ENCODE measurements around the gene MYO7B. TPM values are rescaled to one million over a fixed set of nuclear protein-coding genes. Genes with fewer than 3 reads are reported as not detected.

Gene MYO7B
- total RNA-seq, 1 experiment from 2014 or later, result 1.1 TPM

DNA sequence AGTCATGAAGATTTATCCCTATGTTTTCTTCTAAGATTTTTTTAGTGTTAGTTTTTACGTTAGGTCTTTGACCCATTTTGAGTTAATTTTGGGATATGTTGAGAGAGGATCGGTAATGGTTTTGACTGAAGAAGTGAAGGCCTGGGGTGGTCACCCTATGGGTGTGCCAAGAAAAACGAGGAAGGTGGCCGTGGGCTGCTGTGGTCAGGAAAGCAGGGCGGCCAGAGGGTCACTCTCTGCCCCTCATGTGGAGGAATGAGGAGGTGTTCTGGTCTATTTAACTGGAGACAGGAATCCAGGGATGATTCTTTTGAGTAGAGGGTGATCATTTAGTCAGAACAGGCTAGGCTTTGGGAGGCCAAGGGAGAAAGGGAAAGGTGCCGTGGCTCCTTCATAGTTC is 50.7 kb downstream of the MYO7B start:
- no peak for DNase-seq (ENCODE audit: low read depth)

DNA sequence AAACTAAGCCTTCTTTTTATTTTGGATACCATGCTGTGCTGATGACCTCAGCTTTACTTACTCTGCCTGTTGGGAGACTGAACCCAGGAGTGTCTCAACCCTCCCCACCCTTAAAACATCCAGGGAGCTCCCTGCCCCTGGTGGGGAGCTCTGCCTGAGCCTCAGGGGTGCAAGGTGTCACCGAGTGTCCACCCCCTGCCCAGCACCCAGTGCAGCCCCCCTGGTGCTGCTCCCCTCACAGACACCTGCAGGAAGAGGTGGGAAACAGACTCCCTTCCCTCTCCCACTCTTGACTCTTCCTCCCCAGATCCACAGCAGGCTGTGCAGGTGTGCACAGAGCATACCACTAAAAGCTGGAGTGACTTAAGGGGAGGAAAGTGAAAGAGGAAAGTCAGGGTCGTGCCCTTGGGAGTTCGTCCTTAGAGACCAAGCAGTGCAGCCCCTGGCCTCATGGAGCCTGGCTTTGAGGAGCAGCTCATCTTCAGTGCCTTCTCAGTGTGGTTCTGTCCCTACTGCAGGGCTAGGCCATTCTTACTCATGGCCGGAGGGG is 51.3 kb downstream of the MYO7B start:
- no peak for DNase-seq (ENCODE audit: low read depth)

DNA sequence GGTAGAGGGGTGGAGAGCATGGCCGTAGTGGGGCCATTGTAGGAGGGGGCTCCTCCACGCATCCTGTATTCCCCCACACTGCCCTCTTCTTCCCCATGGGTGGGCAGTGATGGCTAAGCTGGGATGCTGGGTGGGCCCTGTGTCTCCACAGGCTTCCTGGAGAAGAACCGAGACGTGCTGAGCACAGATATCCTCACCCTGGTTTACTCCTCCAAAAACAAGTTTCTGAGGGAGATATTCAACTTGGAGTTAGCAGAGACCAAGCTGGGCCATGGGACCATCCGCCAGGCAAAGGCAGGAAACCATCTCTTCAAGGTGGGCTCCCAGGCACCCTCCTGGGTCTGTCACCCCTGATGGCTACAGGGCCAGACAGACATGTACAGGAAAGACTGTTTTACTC is 52.8 kb downstream of the MYO7B start:
- no peak for DNase-seq (ENCODE audit: low read depth)

DNA sequence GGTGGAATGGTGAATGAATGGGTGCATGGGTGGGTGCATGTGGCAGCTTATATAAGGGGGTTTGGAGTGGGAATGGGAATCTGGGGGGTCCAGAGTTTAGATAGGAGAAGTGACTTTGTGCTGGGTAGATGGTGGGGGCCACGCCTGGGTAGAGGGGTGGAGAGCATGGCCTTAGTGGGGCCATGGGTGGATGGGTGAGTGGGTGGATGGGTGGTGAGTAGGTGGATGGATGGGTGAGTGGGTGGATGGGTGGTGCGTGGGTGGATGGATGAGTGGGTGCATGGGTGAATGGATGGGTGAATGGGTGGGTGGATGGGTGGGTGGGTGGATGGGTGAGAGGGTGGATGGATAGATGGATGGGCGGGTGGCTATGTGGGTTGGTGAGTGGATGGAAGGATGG is 53.9 kb downstream of the MYO7B start:
- no peak for DNase-seq (ENCODE audit: low read depth)

DNA sequence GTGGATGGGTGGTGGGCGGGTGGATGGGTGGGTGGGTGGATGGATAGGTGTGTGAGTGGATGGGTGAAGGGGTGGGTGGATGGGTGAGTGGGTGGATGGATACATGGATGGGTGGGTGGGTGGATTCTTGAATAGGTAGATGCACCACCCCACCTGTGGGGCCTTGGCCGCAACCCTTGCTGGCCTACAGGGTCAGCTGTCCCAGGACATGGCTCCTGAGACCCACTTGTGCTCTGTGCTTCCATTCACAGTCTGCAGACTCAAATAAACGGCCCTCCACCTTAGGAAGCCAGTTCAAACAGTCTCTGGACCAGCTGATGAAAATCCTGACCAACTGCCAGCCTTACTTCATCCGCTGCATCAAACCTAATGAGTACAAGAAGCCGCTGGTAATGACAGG is 54.4 kb downstream of the MYO7B start:
- DNase-seq (ENCODE audit: low read depth), result no peak

DNA sequence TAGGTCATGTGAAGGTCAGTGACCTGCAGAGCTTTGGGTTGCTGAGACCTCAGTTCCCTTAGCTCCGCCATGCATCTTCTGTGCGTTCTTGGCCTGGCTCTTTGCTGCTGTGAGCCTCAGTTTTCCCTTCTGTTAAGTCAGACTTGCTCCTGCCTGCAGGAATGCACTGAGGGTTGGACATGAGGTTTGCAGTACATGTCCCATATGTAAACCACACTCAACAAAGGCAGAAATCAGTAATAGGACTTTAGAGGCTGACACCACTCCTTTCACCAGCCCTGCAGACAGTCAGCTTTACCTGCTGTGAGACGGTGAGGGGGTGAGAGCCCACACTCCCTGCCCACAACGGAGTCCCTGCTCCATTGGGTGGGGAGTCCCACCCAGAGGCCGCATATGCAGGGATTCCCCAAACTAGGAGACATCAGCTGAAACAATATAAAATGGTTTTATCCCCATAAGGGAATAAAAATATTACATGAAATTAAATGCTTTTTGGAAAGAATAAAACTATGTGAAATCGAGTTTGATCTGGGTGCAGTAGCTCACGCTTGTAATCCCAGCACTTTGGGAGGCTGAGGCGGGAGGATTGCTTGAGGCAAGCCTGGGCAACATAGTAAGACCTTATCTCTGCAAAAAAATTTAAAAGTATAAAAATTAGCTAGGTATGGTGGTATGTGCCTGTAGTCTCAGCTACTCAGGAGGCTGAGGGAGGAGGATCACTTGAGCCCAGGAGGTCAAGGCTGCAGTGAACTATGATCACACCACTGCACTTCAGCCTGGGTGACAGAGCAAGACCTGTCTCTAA is 55.1 kb downstream of the MYO7B start:
- no peak for DNase-seq (ENCODE audit: low read depth)

DNA sequence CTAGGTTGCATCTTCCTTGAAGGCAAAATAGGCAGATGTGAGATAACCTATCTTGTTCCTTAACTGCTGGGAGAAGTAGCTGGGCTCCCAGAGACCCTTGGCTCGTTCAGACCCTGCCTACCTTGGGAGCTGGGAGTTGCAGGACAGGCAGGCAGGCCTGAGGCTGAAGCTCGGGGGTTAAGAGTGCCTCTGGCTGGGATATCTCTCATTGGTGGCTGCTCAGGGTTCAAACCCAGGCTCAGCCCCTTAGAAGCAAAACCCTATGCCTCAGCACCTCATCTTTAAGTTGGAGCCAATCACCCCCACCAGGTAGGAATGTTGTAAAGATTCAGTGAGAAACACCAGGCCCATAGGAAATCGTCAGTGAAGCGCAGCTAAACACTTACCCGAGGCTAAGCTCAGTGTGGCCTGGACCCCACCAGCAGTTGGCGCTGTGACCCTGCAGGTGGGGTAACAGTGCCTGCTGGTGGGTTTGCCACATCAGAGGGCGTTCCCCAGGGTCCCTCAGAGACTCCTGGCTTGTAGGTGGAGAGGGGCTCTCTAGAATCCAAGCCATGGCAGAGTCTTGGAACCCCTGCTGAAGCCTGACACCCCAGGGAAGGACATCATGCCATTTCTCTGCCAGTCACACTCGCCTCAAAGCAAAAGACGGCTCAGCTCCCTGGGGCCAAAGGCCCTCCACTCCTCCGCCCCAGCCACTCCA is 55.9 kb downstream of the MYO7B start:
- peak; percentile 44 for DNase-seq (ENCODE audit: low read depth)

DNA sequence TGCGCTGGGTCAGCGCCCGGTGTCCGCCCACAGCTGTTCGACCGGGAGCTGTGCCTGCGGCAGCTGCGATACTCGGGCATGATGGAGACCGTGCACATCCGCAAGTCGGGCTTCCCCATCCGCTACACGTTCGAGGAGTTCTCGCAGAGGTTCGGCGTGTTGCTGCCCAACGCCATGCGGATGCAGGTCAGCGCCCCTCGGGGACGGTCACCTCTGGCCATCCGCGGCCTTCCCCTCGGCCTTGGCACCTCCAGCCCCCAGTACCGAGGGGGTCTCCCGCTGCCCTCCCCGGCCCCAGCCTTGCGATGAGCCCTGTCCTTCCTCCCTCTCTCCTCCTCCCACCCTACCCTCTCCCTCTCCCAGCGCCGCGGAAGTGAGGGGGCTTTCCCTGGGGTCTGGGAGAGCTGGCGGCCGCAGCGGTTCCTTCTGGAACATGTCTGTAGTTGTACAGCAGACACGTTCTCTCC is 57.3 kb downstream of the MYO7B start:
- no peak for DNase-seq (ENCODE audit: low read depth)

DNA sequence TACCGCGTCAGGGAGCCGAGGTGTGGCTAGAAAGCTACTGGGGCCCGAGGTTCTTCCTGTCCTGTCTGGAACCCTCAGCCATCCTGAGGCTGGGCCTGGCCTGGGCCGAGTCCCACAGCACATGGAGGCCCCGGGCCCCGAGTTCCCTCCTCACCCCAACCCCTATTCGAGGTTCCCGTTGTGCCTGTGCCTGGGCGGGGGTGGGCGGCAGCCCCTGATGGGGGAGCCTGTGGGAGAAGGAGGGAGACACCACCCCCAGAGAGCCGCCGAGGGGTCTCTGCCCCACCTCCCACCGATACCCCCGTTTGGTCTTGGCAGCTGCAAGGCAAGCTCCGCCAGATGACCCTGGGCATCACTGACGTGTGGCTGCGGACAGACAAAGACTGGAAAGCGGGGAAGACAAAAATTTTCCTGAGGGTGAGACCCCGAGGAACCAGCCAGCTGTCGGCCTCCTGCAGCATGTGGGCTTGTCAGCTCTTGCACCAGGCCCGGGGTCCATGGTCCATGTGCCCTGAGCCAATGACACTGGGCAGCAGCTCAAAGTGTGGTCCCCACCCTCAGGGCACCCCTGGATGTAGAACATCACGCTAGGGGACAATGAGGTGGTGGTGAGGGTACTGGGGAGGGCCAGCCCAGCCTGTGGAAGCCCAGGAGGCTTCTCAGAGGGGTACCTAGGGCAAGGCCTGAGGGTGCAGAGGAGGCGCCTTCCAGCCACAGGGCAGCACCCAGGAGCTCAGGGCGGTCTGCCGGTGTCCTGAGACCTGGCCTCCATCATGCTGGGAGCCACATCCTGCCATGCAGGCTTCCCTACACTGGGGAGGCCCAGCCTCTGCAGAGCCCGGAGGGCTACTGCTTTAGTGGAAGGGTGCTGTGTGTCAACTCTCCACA is 58.0 kb downstream of the MYO7B start:
- DNase-seq (ENCODE audit: low read depth), result no peak

DNA sequence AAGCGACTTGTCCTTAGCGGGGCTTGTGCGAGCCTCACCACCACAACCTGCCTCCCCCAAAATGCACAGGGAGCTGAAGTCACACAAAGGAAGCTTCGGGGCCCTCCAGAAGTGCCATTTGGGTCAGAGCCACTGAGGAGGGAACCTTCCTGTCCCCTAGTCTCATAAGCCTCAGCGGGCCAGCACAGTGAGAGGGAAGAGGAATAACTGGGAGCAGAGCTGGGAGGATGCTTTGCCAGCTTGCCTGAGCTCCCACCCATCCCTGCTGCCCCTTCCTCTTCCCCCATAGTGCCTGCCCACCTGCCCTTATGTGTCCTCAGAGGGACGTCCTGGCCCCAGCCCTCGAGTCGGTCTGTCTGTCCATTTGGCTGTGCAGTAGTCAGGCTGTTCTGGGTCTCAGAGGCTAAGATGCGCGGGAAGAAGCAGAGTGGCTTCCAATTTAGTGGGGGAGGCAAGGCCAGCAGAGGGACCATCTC is 58.7 kb downstream of the MYO7B start:
- no peak for DNase-seq (ENCODE audit: low read depth)

DNA sequence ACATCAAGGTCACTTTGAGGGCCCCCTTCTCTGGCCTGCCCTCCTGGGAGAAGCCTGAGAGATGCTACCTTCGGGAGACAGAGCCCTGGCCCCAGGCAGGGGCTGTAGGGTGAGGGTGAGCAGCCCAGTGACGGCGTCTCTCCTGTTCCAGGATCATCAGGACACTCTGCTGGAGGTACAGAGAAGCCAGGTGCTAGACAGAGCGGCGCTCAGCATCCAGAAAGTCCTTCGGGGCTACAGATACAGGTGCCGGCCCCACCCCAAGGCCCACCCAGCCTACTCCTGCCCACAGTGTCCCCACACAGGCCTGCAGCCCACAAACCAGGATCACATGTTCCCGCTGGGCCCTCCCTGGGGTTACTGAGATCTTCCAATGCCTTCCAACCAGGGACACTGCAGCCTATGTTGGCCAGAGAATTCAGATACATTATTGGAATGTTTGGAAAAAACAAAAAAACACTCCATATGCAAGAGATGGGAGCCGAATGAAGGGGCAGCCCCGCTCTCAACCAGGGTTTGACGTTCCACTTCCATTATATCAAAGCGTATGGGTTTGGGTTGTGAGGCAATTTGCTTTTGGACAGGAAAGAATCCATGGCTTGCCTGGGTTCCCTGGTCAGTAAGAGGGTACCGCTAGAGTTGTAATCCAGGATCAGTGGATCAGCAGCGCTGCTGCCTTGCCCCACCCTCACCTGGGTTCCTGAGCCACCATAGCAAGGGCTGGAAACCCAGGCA is 61.0 kb downstream of the MYO7B start:
- DNase-seq (ENCODE audit: low read depth), result no peak

DNA sequence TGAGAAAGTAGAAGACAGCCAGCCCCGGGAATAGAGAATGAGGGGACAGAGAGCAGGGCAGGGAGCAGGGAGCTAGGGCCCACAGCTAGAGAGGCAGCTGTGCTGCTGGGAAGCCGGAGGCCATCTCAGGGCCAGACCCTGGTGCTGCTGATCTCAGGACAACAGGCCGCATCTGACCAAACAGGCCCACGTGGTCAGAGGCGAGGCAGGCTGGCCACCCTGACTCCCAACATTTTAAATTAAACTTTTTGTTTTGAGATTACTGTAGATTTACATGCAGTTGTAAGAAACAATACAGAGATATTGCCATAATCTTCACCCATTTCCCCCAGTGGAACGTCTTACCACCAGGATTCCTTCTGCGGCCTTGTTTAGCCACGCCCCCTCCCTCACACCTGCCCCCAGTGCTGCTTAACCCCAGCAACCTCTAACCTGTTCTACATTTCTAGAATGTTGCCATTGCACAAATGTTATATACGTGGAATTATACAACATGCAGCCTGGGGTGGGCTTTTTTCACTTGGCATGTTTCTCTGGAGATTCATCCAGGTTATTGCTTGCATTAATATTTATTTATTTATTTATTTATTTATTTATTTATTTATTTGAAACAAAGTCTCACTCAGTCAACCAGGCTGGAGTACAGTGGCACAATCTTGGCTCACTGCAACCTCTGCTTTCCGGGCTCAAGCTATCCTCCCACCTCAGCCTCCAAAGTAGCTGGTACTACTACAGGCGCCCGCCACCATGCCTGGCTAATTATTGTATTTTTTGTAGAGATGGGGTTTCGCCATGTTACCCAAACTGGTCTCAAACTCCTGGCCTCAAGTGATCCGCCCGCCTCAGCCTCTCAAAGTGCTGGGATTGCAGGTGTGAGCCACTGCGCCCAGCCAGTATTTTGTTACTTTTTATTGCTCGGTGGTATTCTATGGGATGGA is 61.8 kb downstream of the MYO7B start:
- DNase-seq (ENCODE audit: low read depth), result no peak

DNA sequence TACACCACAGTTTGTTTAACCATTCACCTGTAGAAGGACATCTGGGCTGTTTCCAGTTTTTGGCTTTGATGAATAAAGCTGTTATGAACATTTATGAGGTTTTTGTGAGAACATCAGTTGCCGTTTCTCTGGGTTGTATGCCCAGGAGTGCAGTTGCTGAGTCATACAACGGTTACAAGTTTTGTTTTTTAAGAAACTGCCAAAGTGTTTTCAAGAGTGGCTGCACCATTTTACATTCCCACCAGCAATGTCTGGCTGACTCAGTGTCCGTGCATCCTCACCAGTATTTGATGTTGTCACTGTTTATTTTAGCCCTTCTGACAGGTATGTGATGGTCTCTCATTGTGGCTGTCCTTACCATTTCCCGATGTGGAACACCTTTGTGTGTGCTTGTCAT is 62.5 kb downstream of the MYO7B start:
- DNase-seq (ENCODE audit: low read depth), result peak; percentile 42

DNA sequence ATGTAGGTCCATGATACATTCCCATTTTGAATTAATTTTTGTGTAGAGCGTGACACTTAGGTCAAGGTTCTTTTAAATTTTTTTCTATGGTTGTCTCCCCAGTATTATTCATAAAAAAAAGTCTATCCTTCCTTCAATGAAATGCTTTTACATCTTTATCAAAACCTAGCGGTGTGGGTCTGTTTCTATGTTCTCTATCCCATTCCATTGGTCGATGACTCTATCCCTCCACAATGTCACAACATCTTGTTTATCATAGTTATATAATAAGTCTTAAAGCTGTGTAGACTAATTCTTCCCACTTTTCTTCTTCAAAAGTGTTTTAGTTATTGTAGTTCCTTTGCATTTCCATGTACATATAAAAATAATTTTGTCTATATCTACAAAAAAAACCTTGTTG is 63.2 kb downstream of the MYO7B start:
- no peak for DNase-seq (ENCODE audit: low read depth)

DNA sequence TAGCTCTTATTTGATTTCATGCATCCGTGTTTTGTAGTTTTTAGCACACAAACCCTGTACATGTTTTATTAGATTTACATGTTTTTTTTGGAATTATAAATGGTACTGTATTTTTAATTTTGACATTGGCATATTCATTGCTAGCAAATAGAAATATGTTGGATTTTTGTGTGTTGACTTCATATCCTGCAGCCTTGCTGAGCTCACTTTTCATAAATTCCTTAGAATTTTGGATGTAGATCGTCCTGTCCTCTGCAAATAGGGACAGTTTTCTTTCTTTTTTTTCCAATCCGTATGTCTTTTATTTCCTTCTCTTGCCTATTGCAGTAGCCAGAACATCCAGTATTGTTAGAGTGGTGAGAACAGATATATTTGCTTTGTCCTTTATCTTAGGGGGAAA is 63.7 kb downstream of the MYO7B start:
- DNase-seq (ENCODE audit: low read depth), result no peak

DNA sequence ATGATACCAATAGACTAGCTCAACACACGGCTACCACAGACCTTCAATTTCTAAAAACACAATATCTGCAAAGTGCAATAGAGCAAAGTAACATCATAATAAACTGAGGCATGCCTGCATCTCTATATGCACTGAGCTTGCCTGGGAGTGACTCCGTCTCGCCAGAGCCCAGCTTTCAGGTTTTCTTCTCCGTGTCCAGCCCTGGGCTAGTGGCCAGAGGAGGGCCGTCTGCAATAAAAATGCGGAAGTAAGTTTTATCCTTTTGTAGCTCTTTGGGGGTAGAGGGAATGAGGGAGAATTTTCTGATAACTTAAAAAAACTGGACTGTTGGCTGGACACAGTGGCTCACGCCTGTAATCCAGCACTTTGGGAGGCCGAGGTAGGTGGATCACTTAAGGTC is 69.5 kb downstream of the MYO7B start:
- no peak for DNase-seq (ENCODE audit: low read depth)

DNA sequence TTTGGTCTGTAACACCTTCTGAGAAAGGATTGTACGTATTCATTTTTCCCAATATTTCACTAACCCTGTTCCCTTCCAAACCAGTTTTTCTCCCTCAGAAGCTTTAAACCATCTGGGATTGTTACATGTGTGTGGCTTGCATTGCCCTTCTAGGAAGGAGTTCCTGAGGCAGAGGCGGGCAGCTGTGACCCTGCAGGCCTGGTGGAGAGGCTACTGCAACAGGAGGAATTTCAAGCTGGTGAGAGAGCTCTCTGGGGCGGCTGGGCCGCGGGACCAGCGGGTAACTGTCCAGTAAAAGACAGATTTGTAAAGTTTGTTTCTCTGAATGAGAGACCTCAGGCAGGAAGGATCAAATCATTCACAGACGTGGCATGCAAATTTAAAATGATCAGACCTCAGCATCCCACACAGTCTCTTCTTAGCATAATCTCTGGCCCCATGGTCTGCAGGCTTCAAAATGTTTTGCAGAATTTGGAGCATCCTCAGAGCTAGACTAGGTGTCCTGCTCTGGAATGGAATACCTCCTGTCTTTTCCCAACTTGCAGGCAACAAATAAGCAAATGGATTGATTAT is 70.3 kb downstream of the MYO7B start:
- no peak for DNase-seq (ENCODE audit: low read depth)

DNA sequence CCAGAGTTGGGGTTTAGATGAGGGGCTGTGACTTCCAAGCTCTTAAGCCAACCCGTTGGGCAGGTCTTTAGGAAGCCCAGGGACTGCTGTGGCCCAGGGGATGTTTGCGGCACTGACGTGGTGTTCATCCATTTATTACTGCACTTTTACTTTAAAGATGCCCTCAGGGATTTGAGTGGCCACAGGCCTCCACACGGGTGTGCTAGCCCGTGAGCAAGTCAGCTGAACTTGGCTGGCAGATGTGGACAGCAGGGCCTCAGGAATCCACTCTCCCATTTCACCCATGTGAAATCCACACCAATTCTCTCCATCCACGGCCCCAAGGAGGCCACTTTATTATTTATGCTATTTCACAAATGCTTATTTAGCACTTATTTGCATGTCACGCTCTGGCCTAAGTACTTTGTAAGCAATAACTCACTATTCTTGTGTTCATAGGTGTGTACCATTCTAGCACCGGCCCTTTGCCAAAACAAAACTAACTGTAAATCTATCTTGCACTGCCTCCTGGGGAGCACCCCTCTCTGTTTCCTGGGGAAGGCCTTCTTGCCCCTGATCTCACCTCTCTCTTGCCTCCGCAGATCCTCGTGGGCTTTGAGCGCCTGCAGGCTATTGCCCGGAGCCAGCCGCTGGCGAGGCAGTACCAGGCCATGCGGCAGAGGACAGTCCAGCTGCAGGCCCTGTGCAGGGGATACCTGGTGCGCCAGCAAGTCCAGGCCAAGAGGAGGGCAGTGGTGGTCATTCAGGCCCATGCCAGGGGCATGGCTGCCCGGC is 71.3 kb downstream of the MYO7B start:
- DNase-seq (ENCODE audit: low read depth), result no peak
